Neural progenitor cell (in vitro differentiated cells): ENCODE measurements around the gene TMEM74B. TPM values are rescaled to one million over a fixed set of nuclear protein-coding genes. Genes with fewer than 3 reads are reported as not detected.

Source experiments
- DNase-seq: peaks from one replicate; pipeline ENCODE4 v3.0.0-alpha.2; 2016; ENCODE audit warnings: low spot score
- H2AFZ ChIP-seq: fragments of 200-600 bp; sonication (generic); replicated peaks from 2 replicates; pipeline ENCODE4 v1.6.1; 2016; ENCODE audit warnings: antibody characterized with exemption
- H3F3A ChIP-seq: fragments of 200-600 bp; sonication (generic); 2 replicates; pipeline ENCODE4 v1.6.1; 2016; ENCODE audit warnings: antibody characterized with exemption, low read depth
- H3K27ac ChIP-seq: fragments of 200-600 bp; sonication (generic); 2 replicates; pipeline ENCODE4 v1.5.1; 2016; ENCODE audit warnings: mild to moderate bottlenecking
- H3K27me3 ChIP-seq: fragments of 200-600 bp; sonication (generic); 2 replicates; pipeline ENCODE4 v1.6.1; 2016; ENCODE audit warnings: mild to moderate bottlenecking, moderate library complexity
- H3K36me3 ChIP-seq: fragments of 200-600 bp; sonication (generic); 2 replicates; pipeline ENCODE4 v1.5.1; 2016
- H3K4me1 ChIP-seq: fragments of 200-600 bp; sonication (generic); 2 replicates; pipeline ENCODE4 v1.6.1; 2016; ENCODE audit warnings: mixed run types
- H3K4me2 ChIP-seq: fragments of 200-600 bp; sonication (generic); 2 replicates; pipeline ENCODE4 v1.6.1; 2016
- H3K4me3 ChIP-seq: fragments of 200-600 bp; sonication (generic); 2 replicates; pipeline ENCODE4 v1.5.1; 2016
- H3K79me2 ChIP-seq: fragments of 200-600 bp; sonication (generic); 2 replicates; pipeline ENCODE4 v1.6.1; 2016; ENCODE audit warnings: low read depth
- H3K9ac ChIP-seq: fragments of 200-600 bp; sonication (generic); 2 replicates; pipeline ENCODE4 v1.6.1; 2016
- H3K9me3 ChIP-seq: fragments of 200-600 bp; sonication (generic); 2 replicates; pipeline ENCODE4 v1.5.1; 2016; ENCODE audit warnings: low read depth
- H4K20me1 ChIP-seq: fragments of 200-600 bp; sonication (generic); 2 replicates; pipeline ENCODE4 v1.6.1; 2016; ENCODE audit warnings: low read depth
- H3K27ac Mint-ChIP-seq: 3 replicates; pipeline ENCODE4 v1.8.0; 2021; ENCODE audit warnings: mixed read lengths
- H3K27me3 Mint-ChIP-seq: 2 replicates; pipeline ENCODE4 v1.8.0; 2022; ENCODE audit warnings: low read depth, mild to moderate bottlenecking, inconsistent platforms, moderate library complexity, mixed read lengths; ENCODE audit not compliant: insufficient read depth
- H3K36me3 Mint-ChIP-seq: 3 replicates; pipeline ENCODE4 v1.8.0; 2021; ENCODE audit warnings: mixed read lengths
- H3K4me1 Mint-ChIP-seq: 3 replicates; pipeline ENCODE4 v1.8.0; 2021; ENCODE audit warnings: mixed read lengths
- H3K4me3 Mint-ChIP-seq: 3 replicates; pipeline ENCODE4 v1.8.0; 2021; ENCODE audit warnings: mild to moderate bottlenecking, moderate library complexity, mixed read lengths
- H3K9me3 Mint-ChIP-seq: 3 replicates; pipeline ENCODE4 v1.8.0; 2020; ENCODE audit warnings: mixed read lengths
- CTCF ChIP-seq: fragments of 200-600 bp; sonication (generic); IDR thresholded peaks from 2 replicates; pipeline ENCODE4 v1.5.1; 2017; ENCODE audit warnings: antibody characterized with exemption, mild to moderate bottlenecking
- EZH2 ChIP-seq: fragments of 200-600 bp; sonication (generic); IDR thresholded peaks from 2 replicates; pipeline ENCODE4 v1.6.1; 2017; ENCODE audit warnings: antibody characterized with exemption, mild to moderate bottlenecking, moderate library complexity
- EZH2phosphoT487 ChIP-seq: fragments of 200-600 bp; sonication (generic); IDR thresholded peaks from 2 replicates; pipeline ENCODE4 v1.6.1; 2017; ENCODE audit warnings: antibody characterized with exemption
- total RNA-seq: library from RNA; depleted of rRNA; stranded (reverse); fragments of >200 nt; gene quantifications from 2 replicates; pipeline ENCODE4 v1.2.3, GENCODE V29; 2015; ENCODE audit warnings: low replicate concordance

The TMEM74B gene
- total RNA-seq, 1 donor from 2014 or later, result 2.5 TPM

GRCh38 chr20:1189827-1190226, 5.0 kb upstream of the TMEM74B start:
- H3K36me3 ChIP-seq, result no peaks in the 10 kb centered on the region
- H3F3A ChIP-seq, result no peaks in the 10 kb centered on the region
- no peak overlapping the region for H3K4me3 ChIP-seq
- peaks cover 43% of the 10 kb centered on the region for H3K27me3 ChIP-seq
- Mint-ChIP-seq H3K27me3 (peaks cover 6% of the 10 kb centered on the region), H3K4me1 (peaks cover 3% of the 10 kb centered on the region), H3K36me3 (no peaks in the 10 kb centered on the region), H3K4me3 (no peak overlapping the region), H3K9me3 (no peaks in the 10 kb centered on the region), H3K27ac (no peak overlapping the region)
- TF ChIP-seq EZH2 (no peak), CTCF (no peak), EZH2phosphoT487 (no peak)
- H3K79me2 ChIP-seq, result no peaks in the 10 kb centered on the region
- no peak overlapping the region for H3K4me2 ChIP-seq
- peaks cover under 1% of the 10 kb centered on the region for H3K4me1 ChIP-seq
- no peaks in the 10 kb centered on the region for H4K20me1 ChIP-seq
- no peak for DNase-seq
- no peak overlapping the region for H3K27ac ChIP-seq
- H2AFZ ChIP-seq, result no peak overlapping the region
- no peak overlapping the region for H3K9ac ChIP-seq
- H3K9me3 ChIP-seq, result no peaks in the 10 kb centered on the region

- peaks cover 58% of the 10 kb centered on the region for H3K27me3 ChIP-seq
- H3K9me3 Mint-ChIP-seq, result no peaks in the 10 kb centered on the region
- H3K36me3 Mint-ChIP-seq, result no peaks in the 10 kb centered on the region
- H3K4me3 Mint-ChIP-seq, result no peak overlapping the region
- H2AFZ ChIP-seq, result no peak overlapping the region
- H3K27ac ChIP-seq, result no peak overlapping the region
- no peak overlapping the region for H3K9ac ChIP-seq
- H3K4me3 ChIP-seq, result no peak overlapping the region
- H4K20me1 ChIP-seq, result peaks cover 10% of the 10 kb centered on the region
- DNase-seq, result no peak
- peaks cover 11% of the 10 kb centered on the region for H3K4me1 Mint-ChIP-seq
- peaks cover 19% of the 10 kb centered on the region for H3K27me3 Mint-ChIP-seq
- H3K36me3 ChIP-seq, result no peaks in the 10 kb centered on the region
- no peak overlapping the region for H3K4me2 ChIP-seq
- H3K27ac Mint-ChIP-seq, result no peak overlapping the region
- TF ChIP-seq EZH2, result no peak
- TF ChIP-seq EZH2phosphoT487, result no peak
- TF ChIP-seq CTCF, result no peak
- peaks cover 6% of the 10 kb centered on the region for H3F3A ChIP-seq
- H3K9me3 ChIP-seq, result no peaks in the 10 kb centered on the region
- H3K4me1 ChIP-seq, result peaks cover 5% of the 10 kb centered on the region
- H3K79me2 ChIP-seq, result no peaks in the 10 kb centered on the region
Observed at GRCh38 chr20:1188347-1188746, 3.6 kb upstream of the TMEM74B start.

- H3K79me2 ChIP-seq, result no peaks in the 10 kb centered on the region
- Mint-ChIP-seq H3K27me3 (peaks cover 23% of the 10 kb centered on the region), H3K27ac (no peak overlapping the region), H3K4me1 (peaks cover 11% of the 10 kb centered on the region), H3K4me3 (no peak overlapping the region), H3K36me3 (no peaks in the 10 kb centered on the region), H3K9me3 (no peaks in the 10 kb centered on the region)
- H3K36me3 ChIP-seq, result no peaks in the 10 kb centered on the region
- H3K4me1 ChIP-seq, result peaks cover 5% of the 10 kb centered on the region
- no peak for DNase-seq
- no peak overlapping the region for H3K9ac ChIP-seq
- no peak overlapping the region for H3K4me3 ChIP-seq
- H2AFZ ChIP-seq, result no peak overlapping the region
- no peak overlapping the region for H3K4me2 ChIP-seq
- H3K27ac ChIP-seq, result no peak overlapping the region
- H4K20me1 ChIP-seq, result peaks cover 10% of the 10 kb centered on the region
- no peaks in the 10 kb centered on the region for H3K9me3 ChIP-seq
- H3K27me3 ChIP-seq, result peaks cover 64% of the 10 kb centered on the region
- TF ChIP-seq CTCF (no peak), EZH2 (no peak), EZH2phosphoT487 (no peak)
- peaks cover 6% of the 10 kb centered on the region for H3F3A ChIP-seq
Observed at GRCh38 chr20:1187605-1188171, 2.9 kb upstream of the TMEM74B start.
